GM12878 (cell line): ENCODE measurements around the gene ENDOU. TPM values are rescaled to one million over a fixed set of nuclear protein-coding genes. Genes with fewer than 3 reads are reported as not detected.

ENCODE experiments used
- ATAC-seq: fragments of 200-7000 bp; cut with Tn5 transposase; 3 replicates; pipeline ENCODE4 v1.9.1; 2020; ENCODE audit warnings: mild to moderate bottlenecking, moderate library complexity
- BruUV-seq: library from RNA; stranded (reverse); fragments of 400-500 nt; replicated peaks from 2 replicates; lab custom pipeline; 2021; lab: Mats Ljungman, UMichigan
- CTCF ChIA-PET: fragments of 300-600 bp; sonication (Branson Sonifier 250); formaldehyde crosslinking; extraction: SDS; loops from one replicate; lab custom pipeline; 2021; ENCODE audit warnings: inconsistent platforms; lab: Yijun Ruan, JAX
- POLR2A ChIA-PET: fragments of 350-600 bp; formaldehyde crosslinking; extraction: SDS; loops from one replicate; lab custom pipeline; 2021; ENCODE audit warnings: inconsistent platforms; lab: Charles Lee
- RAD21 ChIA-PET: fragments of 300-600 bp; sonication (Branson Sonifier 250); formaldehyde crosslinking; loops from one replicate; lab custom pipeline; 2023; ENCODE audit warnings: antibody characterized with exemption; ENCODE audit not compliant: unreplicated experiment; lab: Charles Lee
- SMC1A ChIA-PET: fragments of 300-600 bp; sonication (Branson Sonifier 250); formaldehyde crosslinking; loops from one replicate; lab custom pipeline; 2023; ENCODE audit not compliant: unreplicated experiment, uncharacterized antibody; lab: Charles Lee
- DNase-seq: peaks from one replicate; pipeline ENCODE4 v3.0.0-alpha.2; 2011; ENCODE audit warnings: low read depth, low spot score
- FAIRE-seq: peaks from 3 replicates; lab custom pipeline; 2011; peaks lifted over from hg19 to GRCh38; lab: Jason Lieb, UNC
- H2AFZ ChIP-seq: 2 replicates; pipeline ENCODE4 v1.6.0; 2011; ENCODE audit warnings: low read depth, low read length, control low read depth; ENCODE audit not compliant: control insufficient read depth
- H3K27ac ChIP-seq: 2 replicates; pipeline ENCODE4 v1.5.1; 2011; ENCODE audit warnings: control low read depth; ENCODE audit not compliant: control insufficient read depth, insufficient read depth
- H3K27me3 ChIP-seq, 2 experiments: replicated peaks in 1 of 2; 2 replicates each; pipeline versions ENCODE4 v1.6.0 to v1.6.1; 2011; ENCODE audit warnings: low read length in 1 of 2; ENCODE audit not compliant: control insufficient read depth in 2 of 2, insufficient read depth in 2 of 2
- H3K36me3 ChIP-seq, 2 experiments: 2 replicates each; pipeline ENCODE4 v1.5.1; 2011; ENCODE audit warnings: low read length in 1 of 2; ENCODE audit not compliant: control insufficient read depth in 2 of 2, insufficient read depth in 2 of 2
- H3K4me1 ChIP-seq: 2 replicates; pipeline ENCODE4 v1.6.1; 2011; ENCODE audit warnings: mild to moderate bottlenecking, low read length, moderate library complexity, mixed read lengths; ENCODE audit not compliant: control insufficient read depth, insufficient read depth
- H3K4me2 ChIP-seq: 2 replicates; pipeline ENCODE4 v1.6.0; 2011; ENCODE audit warnings: control low read depth; ENCODE audit not compliant: control insufficient read depth, insufficient read depth
- H3K4me3 ChIP-seq: fragments of 200-600 bp; sonication (generic); 2 replicates; pipeline ENCODE4 v1.5.1; 2016
- H3K79me2 ChIP-seq: 2 replicates; pipeline ENCODE4 v1.6.0; 2011; ENCODE audit warnings: low read length; ENCODE audit not compliant: control insufficient read depth, insufficient read depth
- H3K9ac ChIP-seq: 2 replicates; pipeline ENCODE4 v1.8.0; 2011; ENCODE audit warnings: low read length, control low read depth, mixed read lengths; ENCODE audit not compliant: control insufficient read depth, insufficient read depth
- H3K9me3 ChIP-seq: replicated peaks from 3 replicates; pipeline ENCODE4 v1.5.1; 2011; ENCODE audit warnings: mild to moderate bottlenecking, low read length; ENCODE audit not compliant: control insufficient read depth, insufficient read depth
- H4K20me1 ChIP-seq: 2 replicates; pipeline ENCODE4 v1.6.0; 2011; ENCODE audit not compliant: control insufficient read depth, insufficient read depth
- CTCF ChIP-seq, 3 experiments: IDR thresholded peaks in 2 of 3; conservative IDR thresholded peaks in 1 of 3; 2 replicates each; pipeline ENCODE4 v1.5.1; 2011; ENCODE audit warnings: low read depth in 3 of 3, low read length in 3 of 3, mild to moderate bottlenecking in 3 of 3, control low read depth in 2 of 3, moderate library complexity in 2 of 3, inconsistent platforms in 1 of 3, mixed read lengths in 1 of 3; ENCODE audit not compliant: control insufficient read depth in 2 of 3, insufficient read depth in 1 of 3; ENCODE audit errors: extremely low read depth in 1 of 3
- RAD21 ChIP-seq: IDR thresholded peaks from 2 replicates; pipeline ENCODE4 v1.6.1; 2011; ENCODE audit warnings: mild to moderate bottlenecking, low read depth, low read length, moderate library complexity; ENCODE audit not compliant: insufficient read depth
- SMC3 ChIP-seq: IDR thresholded peaks from 2 replicates; pipeline ENCODE4 v1.6.1; 2011; ENCODE audit warnings: low read length, improper control_type of control experiment, borderline replicate concordance
- whole genome bisulfite sequencing: methylation state at CpG from one replicate; pipeline ENCODE4 v1.1.6; 2016; ENCODE audit warnings: low lambda C conversion rate; ENCODE audit not compliant: insufficient replicate concordance, insufficient coverage; ENCODE audit errors: missing lambda C conversion rate; 5-methylcytosine and 5-hydroxymethylcytosine counted together
- in situ Hi-C: fragments of 300-500 bp; cut with MboI; formaldehyde crosslinking; loops from 9 replicates; pipeline ENCODE4 v1.14.3; 2018; ENCODE audit warnings: mixed read lengths
- intact Hi-C: fragments of 100-400 bp; cut with micrococcal nuclease; formaldehyde crosslinking; loops from one replicate; pipeline ENCODE4 v1.14.2; 2022; ENCODE audit not compliant: unreplicated experiment
- polyA plus RNA-seq, 11 experiments: library from polyadenylated mRNA; depleted of rRNA in 4 of 11; unstranded in 6 of 11; stranded (reverse) in 5 of 11; fragments of >200 nt; fragmentation: Nextera tagmentation in 4 of 11; fragmentation: Illumina TruSeq in 1 of 11; extraction: Ambion mirVana in 4 of 11; extraction: Trizol in 1 of 11; gene quantifications; 1 replicate in 1 of 11; 2 replicates in 10 of 11; pipeline versions ENCODE4 v1.2.1 to v1.2.3, GENCODE V29; 2011 to 2016; ENCODE audit warnings: inconsistent platforms in 2 of 11, missing spikeins in 2 of 11, low read depth in 1 of 11
- total RNA-seq, 4 experiments: library from RNA; depleted of rRNA in 3 of 4; stranded (reverse); fragments of >200 nt in 3 of 4; fragmentation: Illumina TruSeq in 1 of 4; extraction: Trizol in 1 of 4; gene quantifications; 2 replicates each; pipeline versions ENCODE4 v1.2.1 to v1.2.3, GENCODE V29; 2013 to 2021
- TF ChIP-seq, protein P1 (sequence below): IDR thresholded peaks from 2 replicates; pipeline ENCODE4 v1.6.1; 2011; ENCODE audit warnings: low read depth, low read length, improper control_type of control experiment, borderline replicate concordance
- TF ChIP-seq, protein P2 (sequence below): fragments of 450-650 bp; IDR thresholded peaks from 2 replicates; pipeline ENCODE4 v1.6.1; 2017; ENCODE audit warnings: mild to moderate bottlenecking

Gene ENDOU
- total and polyA plus RNA-seq, 10 of the 15 experiments (the other 5 are each of a cell fraction or from before 2014, with no cell fraction given), result 0.03 to 0.17 (median 0.10) TPM; not detected in 4

DNA sequence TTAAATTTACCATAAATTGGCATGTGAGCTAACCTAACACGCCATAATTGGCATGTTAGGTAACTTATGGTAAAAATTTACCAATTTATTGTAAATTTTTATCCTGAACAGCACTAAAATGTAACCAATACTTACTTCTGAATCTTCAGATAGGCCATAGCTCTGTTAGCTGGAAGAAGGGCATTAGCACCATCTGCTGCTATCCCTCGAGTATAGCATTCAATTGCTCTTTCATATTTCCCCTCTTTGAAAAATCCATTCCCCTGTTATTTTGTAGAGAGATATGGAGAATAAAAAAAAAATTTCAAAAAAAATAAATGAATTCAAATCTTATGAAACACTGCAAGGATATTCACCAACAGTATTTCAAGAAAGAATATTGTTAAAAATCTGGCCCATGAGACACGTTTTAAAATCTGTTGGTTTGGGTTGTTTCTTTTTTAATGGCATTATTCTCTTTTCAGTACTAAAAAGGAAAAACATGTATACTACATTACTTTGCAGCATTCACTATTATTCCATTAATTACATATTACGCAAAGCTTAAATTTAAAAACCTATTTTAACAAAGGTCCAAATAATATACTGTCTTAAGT is 38.5 kb downstream of the ENDOU start:
- Histone ChIP-seq H3K4me1 (no peaks in the 10 kb centered on the region), H2AFZ (no peak overlapping the region), H3K9me3 (no peaks in the 10 kb centered on the region), H3K27ac (no peak overlapping the region), H3K79me2 (no peaks in the 10 kb centered on the region), H3K36me3 (peaks cover 1 to 8% of the 10 kb centered on the region in 2 experiments; a peak in 3 of 4 replicates), H3K4me3 (no peak overlapping the region)
- WGBS, result 78% methylated on average over 4 of the region's 4 CpGs
- ChIA-PET RAD21 (interaction anchor here (1.1 to 1.9 kb wide), 5 partner anchors 11 to 655 kb away, joined by 4 to 16 read pairs (median 8); no protein-coding TSS in a partner anchor), CTCF (interaction anchor here (0.6 to 5.4 kb wide), 14 partner anchors 11 to 654 kb away, joined by 3 to 65 read pairs (median 4); no protein-coding TSS in a partner anchor), POLR2A (no interaction called here)
- ATAC-seq (peak; percentile 66), FAIRE-seq (no peak), DNase-seq (no peak)
- in situ Hi-C loops, result loop anchor here (10.0 kb wide), 1 partner anchor 652 kb away; no protein-coding TSS in a partner anchor
- TF ChIP-seq RAD21 (peak; percentile 75), SMC3 (peak; percentile 61; the same call in 1 of the 2 replicates), CTCF (IDR thresholded peaks at IDR 0.05 in 2 of 3, conservative IDR thresholded peaks at IDR 0.05 in 1 of 3; ENCODE audit: control insufficient read depth in 2 of 3, extremely low read depth in 1 of 3, insufficient read depth in 1 of 3, low read depth in 3 of 3, low read length in 3 of 3) (peak; percentile 51 to 67 (median 56); a peak in 5 of 6 replicates)
- TF ChIP-seq, protein P1, sequence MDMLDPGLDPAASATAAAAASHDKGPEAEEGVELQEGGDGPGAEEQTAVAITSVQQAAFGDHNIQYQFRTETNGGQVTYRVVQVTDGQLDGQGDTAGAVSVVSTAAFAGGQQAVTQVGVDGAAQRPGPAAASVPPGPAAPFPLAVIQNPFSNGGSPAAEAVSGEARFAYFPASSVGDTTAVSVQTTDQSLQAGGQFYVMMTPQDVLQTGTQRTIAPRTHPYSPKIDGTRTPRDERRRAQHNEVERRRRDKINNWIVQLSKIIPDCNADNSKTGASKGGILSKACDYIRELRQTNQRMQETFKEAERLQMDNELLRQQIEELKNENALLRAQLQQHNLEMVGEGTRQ, result no peak
- TF ChIP-seq, protein P2, sequence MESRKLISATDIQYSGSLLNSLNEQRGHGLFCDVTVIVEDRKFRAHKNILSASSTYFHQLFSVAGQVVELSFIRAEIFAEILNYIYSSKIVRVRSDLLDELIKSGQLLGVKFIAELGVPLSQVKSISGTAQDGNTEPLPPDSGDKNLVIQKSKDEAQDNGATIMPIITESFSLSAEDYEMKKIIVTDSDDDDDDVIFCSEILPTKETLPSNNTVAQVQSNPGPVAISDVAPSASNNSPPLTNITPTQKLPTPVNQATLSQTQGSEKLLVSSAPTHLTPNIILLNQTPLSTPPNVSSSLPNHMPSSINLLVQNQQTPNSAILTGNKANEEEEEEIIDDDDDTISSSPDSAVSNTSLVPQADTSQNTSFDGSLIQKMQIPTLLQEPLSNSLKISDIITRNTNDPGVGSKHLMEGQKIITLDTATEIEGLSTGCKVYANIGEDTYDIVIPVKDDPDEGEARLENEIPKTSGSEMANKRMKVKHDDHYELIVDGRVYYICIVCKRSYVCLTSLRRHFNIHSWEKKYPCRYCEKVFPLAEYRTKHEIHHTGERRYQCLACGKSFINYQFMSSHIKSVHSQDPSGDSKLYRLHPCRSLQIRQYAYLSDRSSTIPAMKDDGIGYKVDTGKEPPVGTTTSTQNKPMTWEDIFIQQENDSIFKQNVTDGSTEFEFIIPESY, result no peak
- TF ChIP-seq, all 136 proteins: peak for 3
- SMC1A ChIA-PET, result interaction anchor here (0.6 to 2.2 kb wide), 13 partner anchors 12 to 654 kb away, joined by 3 to 23 read pairs (median 3); no protein-coding TSS in a partner anchor
- no TSS peak for BruUV-seq
- H3K4me2 ChIP-seq, result no peak overlapping the region
- no peaks in the 10 kb centered on the region for H4K20me1 ChIP-seq
- H3K27me3 ChIP-seq, result no peaks in the 10 kb centered on the region
- H3K9ac ChIP-seq, result no peak overlapping the region
- intact Hi-C loops, result no loop called here
